ENCODE results near the gene CRABP2. TPM values are rescaled to one million over a fixed set of nuclear protein-coding genes. Genes with fewer than 3 reads are reported as not detected.
A peak's percentile ranks its signal among the peaks of the same experiment; 100 is the strongest.

CRABP2 gene
- total and polyA plus RNA-seq, 12 donors = 0.25 to 2.7 (median 1.3) TPM; not detected in 1

DNA sequence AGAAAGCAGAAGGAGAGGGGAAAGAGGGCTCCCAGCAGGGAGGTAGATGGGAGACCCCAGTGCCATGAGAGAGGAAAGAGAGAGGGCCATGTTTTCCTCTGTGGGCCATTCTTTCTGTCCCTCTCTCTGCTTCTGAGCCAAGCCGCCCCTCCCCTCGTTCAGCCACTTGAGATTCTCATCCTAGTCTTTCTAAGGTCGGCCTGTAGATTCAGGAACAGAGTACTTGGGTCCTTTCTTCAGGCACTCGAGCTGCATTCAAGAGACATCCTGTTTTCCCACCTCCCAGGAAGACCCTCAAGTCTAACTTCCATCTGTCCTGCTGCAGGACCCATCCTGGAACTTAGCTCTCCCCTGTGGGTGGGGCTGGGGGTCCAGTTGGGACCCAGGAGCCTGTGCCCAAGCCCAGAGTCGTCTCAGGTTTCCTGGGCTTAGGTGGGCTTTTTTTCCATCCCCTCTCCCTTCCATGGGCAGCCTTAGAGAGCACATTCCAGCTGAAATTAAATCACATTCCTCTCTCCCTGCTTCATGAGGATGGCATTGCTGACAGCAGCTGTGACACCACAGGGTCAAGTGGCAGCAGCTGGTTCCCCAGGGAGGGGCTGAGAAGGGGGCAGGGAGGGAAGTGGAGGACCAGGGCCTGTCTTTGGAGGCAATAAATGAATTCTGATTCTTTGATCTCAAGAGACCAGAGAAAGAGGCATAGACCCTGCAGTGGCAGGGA is 41.2 kb downstream of the CRABP2 start:
- Histone ChIP-seq H3K36me3 (no peaks in the 10 kb centered on the region), H3K4me1 (peaks cover 82 to 100% (median 99%) of the 10 kb centered on the region in 9 donors), H3K27ac (peak overlapping the region; percentile 88 to 99 (median 96)), H3K4me3 (peak overlapping the region in 6 of 10 donors; percentile 11 to 33 (median 22)), H3K27me3 (no peaks in the 10 kb centered on the region), H3K9me3 (no peaks in the 10 kb centered on the region)
- WGBS, 2 donors = 26 to 37% methylated on average over 5 of the region's 5 CpGs
- TF ChIP-seq, protein P1, sequence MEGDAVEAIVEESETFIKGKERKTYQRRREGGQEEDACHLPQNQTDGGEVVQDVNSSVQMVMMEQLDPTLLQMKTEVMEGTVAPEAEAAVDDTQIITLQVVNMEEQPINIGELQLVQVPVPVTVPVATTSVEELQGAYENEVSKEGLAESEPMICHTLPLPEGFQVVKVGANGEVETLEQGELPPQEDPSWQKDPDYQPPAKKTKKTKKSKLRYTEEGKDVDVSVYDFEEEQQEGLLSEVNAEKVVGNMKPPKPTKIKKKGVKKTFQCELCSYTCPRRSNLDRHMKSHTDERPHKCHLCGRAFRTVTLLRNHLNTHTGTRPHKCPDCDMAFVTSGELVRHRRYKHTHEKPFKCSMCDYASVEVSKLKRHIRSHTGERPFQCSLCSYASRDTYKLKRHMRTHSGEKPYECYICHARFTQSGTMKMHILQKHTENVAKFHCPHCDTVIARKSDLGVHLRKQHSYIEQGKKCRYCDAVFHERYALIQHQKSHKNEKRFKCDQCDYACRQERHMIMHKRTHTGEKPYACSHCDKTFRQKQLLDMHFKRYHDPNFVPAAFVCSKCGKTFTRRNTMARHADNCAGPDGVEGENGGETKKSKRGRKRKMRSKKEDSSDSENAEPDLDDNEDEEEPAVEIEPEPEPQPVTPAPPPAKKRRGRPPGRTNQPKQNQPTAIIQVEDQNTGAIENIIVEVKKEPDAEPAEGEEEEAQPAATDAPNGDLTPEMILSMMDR (IDR thresholded peaks at IDR 0.05) = no peak
- intact Hi-C loops (cut with DNase I) = loop anchor here in 2 of 10 donors (5.0 to 10.0 kb wide), 2 partner anchors 162 to 231 kb away; partner anchors contain the start of genes MEF2D (in 2 of the 2) and PEAR1 (in 1 of the 2)
- no peak for DNase-seq
- ATAC-seq = no peak

GRCh38 chr1:156663178-156663577 is 42.2 kb downstream of the CRABP2 start:
- ATAC-seq = peak in 2 of 8 donors; percentile 6 to 12
- H3K9me3 ChIP-seq = no peaks in the 10 kb centered on the region
- H3K4me3 ChIP-seq = no peak overlapping the region
- peaks cover 73 to 97% (median 92%) of the 10 kb centered on the region in 9 donors for H3K4me1 ChIP-seq
- intact Hi-C loops (cut with DNase I) = loop anchor here in 2 of 10 donors (5.0 to 10.0 kb wide), 2 partner anchors 161 to 232 kb away; partner anchors contain the start of genes MEF2D (in 2 of the 2) and PEAR1 (in 1 of the 2)
- no peaks in the 10 kb centered on the region for H3K36me3 ChIP-seq
- WGBS, 2 donors = 9 to 11% methylated on average over 5 of the region's 5 CpGs
- TF ChIP-seq, protein P1 (IDR thresholded peaks at IDR 0.05) = no peak
- DNase-seq = peak; percentile 52 to 86
- peak overlapping the region; percentile 88 to 99 (median 96) for H3K27ac ChIP-seq
- H3K27me3 ChIP-seq = no peaks in the 10 kb centered on the region

DNA sequence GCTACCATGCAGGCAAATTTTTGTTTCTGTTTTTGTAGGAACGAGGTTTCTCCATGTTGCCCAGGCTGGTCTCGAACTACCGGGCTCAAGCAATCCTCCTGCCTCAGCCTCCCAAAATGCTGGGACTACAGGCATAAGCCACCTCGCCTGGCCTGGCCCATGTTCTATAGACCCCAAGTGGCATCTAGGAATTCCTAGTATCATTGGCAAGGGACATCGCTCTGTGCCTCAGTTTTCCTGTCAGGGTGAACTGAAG is 42.7 kb downstream of the CRABP2 start:
- Histone ChIP-seq H3K27me3 (peaks cover 0 to 3% (median 0%) of the 10 kb centered on the region in 7 donors), H3K4me1 (peaks cover 68 to 97% (median 90%) of the 10 kb centered on the region in 9 donors), H3K36me3 (no peaks in the 10 kb centered on the region), H3K4me3 (no peak overlapping the region), H3K9me3 (no peaks in the 10 kb centered on the region), H3K27ac (peak overlapping the region; percentile 88 to 99 (median 96))
- DNase-seq (no peak), ATAC-seq (no peak)
- 71 to 74% methylated on average over 5 of the region's 5 CpGs for WGBS, 2 donors
- intact Hi-C loops (cut with DNase I) = loop anchor here in 2 of 10 donors (5.0 to 10.0 kb wide), 2 partner anchors 160 to 232 kb away; partner anchors contain the start of genes MEF2D (in 2 of the 2) and PEAR1 (in 1 of the 2)
- TF ChIP-seq, protein P1 (IDR thresholded peaks at IDR 0.05) = no peak

- ATAC-seq = no peak
- Histone ChIP-seq H3K4me3 (no peak overlapping the region), H3K9me3 (no peaks in the 10 kb centered on the region), H3K4me1 (peaks cover 63 to 97% (median 90%) of the 10 kb centered on the region in 9 donors), H3K27me3 (peaks cover 0 to 8% (median 0%) of the 10 kb centered on the region in 7 donors), H3K27ac (peak overlapping the region; percentile 88 to 99 (median 96)), H3K36me3 (no peaks in the 10 kb centered on the region)
- 46 to 55% methylated on average over 12 of the region's 12 CpGs for WGBS, 2 donors
- intact Hi-C loops (cut with DNase I) = loop anchor here in 2 of 10 donors (5.0 to 10.0 kb wide), 2 partner anchors 160 to 233 kb away; partner anchors contain the start of genes MEF2D (in 2 of the 2) and PEAR1 (in 1 of the 2)
- DNase-seq = no peak
- TF ChIP-seq, protein P1 (IDR thresholded peaks at IDR 0.05) = no peak
These were observed 43.2 kb downstream of the CRABP2 start for GRCh38 chr1:156662005-156662799.

All from heart right ventricle (tissue), 16 donors.